ENCODE data around the gene IARS2. TPM values are rescaled to one million over a fixed set of nuclear protein-coding genes. Genes with fewer than 3 reads are reported as not detected.

Gene IARS2
- total and polyA plus RNA-seq, 5 experiments from 2014 or later, result 44.5 to 70.3 (median 51.7) TPM

DNA sequence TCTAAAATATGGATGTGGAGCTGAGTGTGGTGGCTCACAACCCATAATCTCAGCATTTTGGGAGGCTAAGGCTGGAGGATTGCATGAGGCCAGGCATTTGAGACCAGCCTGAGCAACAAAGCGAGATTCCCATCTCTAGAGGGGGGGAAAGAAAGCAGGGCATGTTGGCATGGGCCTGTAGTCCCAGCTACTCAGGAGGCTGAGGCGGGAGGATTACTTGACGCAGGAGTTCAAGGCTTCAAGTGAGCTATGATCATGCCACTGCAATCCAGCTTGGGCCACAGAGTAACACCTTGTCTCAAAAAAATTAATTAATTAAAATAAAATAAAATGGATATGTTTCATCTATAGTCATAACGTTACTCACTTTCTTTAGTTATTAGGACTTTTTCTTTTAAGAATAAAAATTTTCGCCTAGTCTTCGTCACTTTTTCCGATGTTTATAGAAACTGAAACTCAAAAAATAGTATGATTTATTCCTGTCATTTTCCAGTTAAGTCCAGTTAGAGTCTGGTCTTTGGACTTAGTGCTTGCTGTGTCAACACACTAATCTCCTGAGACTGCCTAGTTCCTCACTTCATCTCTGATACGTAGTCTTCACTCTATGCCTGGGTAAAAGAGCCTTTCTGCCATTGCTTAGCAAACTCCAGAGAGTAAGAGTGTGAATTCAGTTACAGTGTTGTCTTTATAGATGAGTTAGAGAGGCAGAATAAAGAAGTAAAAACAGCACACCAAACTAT lies 28.0 kb downstream of the IARS2 start:
- peak overlapping the region in 2 of 10 donors; percentile 13 to 42 for H3K27ac Mint-ChIP-seq
- H3K9me3 Mint-ChIP-seq, result no peaks in the 10 kb centered on the region
- no peak overlapping the region for H3K4me3 Mint-ChIP-seq
- H3K36me3 Mint-ChIP-seq, result peaks cover 0 to 54% (median 0%) of the 10 kb centered on the region in 3 donors
- ATAC-seq (no peak), DNase-seq (no peak)
- no peaks in the 10 kb centered on the region for H3K27me3 Mint-ChIP-seq
- H3K4me1 Mint-ChIP-seq, result peaks cover 0 to 5% (median 2%) of the 10 kb centered on the region in 4 donors
- POLR2A ChIA-PET, result no interaction called here

DNA sequence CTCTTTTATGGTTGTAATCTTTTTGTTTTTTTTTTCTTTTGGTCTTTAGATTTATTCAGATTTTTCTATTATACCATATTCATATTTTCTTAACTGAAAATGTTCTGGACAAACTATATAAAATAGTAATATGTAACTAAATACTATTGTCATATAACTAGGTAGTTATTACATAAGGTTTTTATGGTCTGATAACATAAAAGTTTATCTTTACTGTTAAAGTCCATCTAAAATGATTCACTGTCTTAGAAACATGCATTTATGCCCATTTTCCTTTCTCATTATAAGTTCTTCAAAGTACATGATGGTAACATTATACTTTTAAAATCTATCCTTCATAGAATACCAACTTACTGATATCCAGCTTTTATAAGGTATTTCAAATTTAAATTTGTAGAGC lies 29.1 kb downstream of the IARS2 start:
- Mint-ChIP-seq H3K36me3 (peaks cover 0 to 53% (median 2%) of the 10 kb centered on the region in 3 donors), H3K27ac (no peak overlapping the region), H3K27me3 (no peaks in the 10 kb centered on the region), H3K4me3 (no peak overlapping the region), H3K9me3 (no peaks in the 10 kb centered on the region), H3K4me1 (peaks cover 0 to 5% (median 2%) of the 10 kb centered on the region in 4 donors)
- DNase-seq (no peak), ATAC-seq (no peak)
- POLR2A ChIA-PET, result no interaction called here

DNA sequence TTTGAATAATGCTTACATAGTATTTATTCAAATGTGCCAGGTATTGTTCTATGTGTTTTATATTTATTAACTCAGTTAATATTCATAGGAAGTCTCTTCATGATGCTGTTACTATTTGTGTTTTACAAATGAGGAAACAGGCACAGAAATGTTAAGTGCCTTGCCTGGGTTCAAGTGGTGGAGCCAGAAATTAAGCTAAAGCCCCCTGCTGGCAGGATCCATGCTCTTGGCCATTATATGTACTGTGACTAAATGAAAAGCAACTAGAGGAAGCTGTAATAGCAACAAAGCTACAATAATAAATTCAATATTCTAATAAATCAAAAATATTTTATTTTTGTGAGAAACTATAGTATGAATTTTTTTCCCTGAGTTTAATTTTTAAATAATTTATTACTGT lies 30.0 kb downstream of the IARS2 start:
- peak in 1 of 10 donors; percentile 3 for DNase-seq
- ATAC-seq, result no peak

DNA sequence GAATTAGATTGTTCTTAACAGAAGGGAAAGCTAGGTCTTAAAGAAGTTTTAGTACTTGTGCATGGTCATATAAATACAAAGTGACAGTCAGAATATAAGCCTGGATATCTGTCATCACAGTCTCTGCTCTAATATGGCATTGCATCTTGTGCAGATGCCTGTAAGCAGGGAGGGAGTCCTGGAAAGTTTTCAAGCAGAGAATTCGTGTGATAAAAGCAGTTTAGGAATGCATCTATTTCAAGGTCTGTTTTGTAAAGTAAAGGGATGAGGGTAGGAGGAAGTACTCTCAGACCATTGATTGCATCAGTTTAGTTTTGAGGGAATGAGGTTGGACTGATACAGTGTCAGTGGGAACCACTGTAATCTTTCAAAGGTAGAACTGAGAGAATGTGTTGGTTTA lies 30.6 kb downstream of the IARS2 start:
- Mint-ChIP-seq H3K36me3 (peaks cover 3 to 59% (median 15%) of the 10 kb centered on the region in 3 donors), H3K4me1 (peaks cover 0 to 5% (median 3%) of the 10 kb centered on the region in 4 donors), H3K27me3 (no peaks in the 10 kb centered on the region), H3K27ac (peak overlapping the region in 5 of 10 donors; percentile 4 to 70 (median 46)), H3K4me3 (no peak overlapping the region), H3K9me3 (peaks cover 0 to 4% (median 0%) of the 10 kb centered on the region in 9 donors)
- ATAC-seq (no peak), DNase-seq (no peak)
- POLR2A ChIA-PET, result no interaction called here

More for the DNA sequence above, 30.0 kb downstream of the IARS2 start:
- peak overlapping the region in 2 of 10 donors; percentile 4 to 65 for H3K27ac Mint-ChIP-seq
- peaks cover 0 to 57% (median 10%) of the 10 kb centered on the region in 3 donors for H3K36me3 Mint-ChIP-seq
- no peak overlapping the region for H3K4me3 Mint-ChIP-seq
- peaks cover 0 to 5% (median 2%) of the 10 kb centered on the region in 4 donors for H3K4me1 Mint-ChIP-seq
- POLR2A ChIA-PET, result no interaction called here
- H3K27me3 Mint-ChIP-seq, result no peaks in the 10 kb centered on the region
- H3K9me3 Mint-ChIP-seq, result no peaks in the 10 kb centered on the region

DNA sequence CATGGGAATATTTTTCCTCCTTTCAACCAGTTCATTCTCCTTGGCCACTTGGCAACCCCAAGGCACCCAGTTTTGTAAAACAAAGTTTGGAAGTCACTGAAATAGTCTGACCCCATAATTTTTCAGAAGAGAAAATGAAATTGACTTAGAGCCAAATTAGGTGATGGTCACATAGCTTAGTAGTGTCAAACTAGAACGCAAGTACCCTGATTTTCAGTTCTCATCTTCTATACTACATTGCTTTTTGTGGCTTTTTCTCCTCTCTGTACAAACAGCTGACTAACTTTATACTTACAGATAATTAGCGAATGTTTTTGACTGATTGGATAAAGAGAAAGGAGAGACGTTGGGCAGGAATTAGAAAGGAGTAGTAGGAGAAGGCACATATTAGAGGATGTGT lies 33.1 kb downstream of the IARS2 start:
- H3K36me3 Mint-ChIP-seq, result peaks cover 13 to 65% (median 23%) of the 10 kb centered on the region in 3 donors
- H3K27ac Mint-ChIP-seq, result peak overlapping the region in 3 of 10 donors; percentile 9 to 19 (median 11)
- DNase-seq, result no peak
- no peak for ATAC-seq
- H3K27me3 Mint-ChIP-seq, result no peaks in the 10 kb centered on the region
- H3K4me3 Mint-ChIP-seq, result no peak overlapping the region
- peaks cover 0 to 4% (median 0%) of the 10 kb centered on the region in 9 donors for H3K9me3 Mint-ChIP-seq
- peaks cover 0 to 10% (median 3%) of the 10 kb centered on the region in 4 donors for H3K4me1 Mint-ChIP-seq
- POLR2A ChIA-PET, result no interaction called here

DNA sequence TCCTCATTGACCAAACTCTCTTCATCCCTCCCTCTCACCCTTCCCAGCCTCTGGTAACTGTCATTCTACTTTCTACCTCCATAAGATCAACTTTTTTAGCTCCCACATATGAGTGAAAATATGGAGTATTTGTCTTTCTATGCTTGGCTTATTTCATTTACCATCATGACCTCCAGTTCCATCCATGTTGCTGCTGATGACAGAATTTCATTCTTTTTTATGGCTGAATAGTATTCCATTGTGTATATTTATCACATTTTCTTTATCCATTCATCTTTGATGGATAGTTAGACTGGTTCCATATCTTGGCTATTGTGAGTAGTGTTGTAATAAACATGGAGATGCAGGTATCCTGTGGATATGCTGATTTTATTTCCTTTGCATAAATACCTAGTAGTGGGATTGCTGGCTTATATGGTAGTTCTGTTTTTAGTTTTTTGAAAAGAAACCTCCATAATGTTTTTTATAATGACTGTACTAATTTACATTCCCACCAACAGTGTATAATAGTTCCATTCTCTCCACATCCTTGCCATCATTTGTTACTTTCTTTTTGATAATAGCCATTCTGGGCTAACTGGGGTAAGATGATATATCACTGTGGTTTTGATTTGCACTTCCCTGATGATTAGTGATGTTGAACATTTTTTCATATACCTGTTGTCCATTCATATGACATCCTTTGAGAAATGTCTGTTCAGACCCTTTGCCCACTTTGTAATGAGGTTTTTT lies 35.7 kb downstream of the IARS2 start:
- no peak for DNase-seq
- Mint-ChIP-seq H3K9me3 (peaks cover 0 to 4% (median 0%) of the 10 kb centered on the region in 9 donors), H3K4me3 (no peak overlapping the region), H3K27ac (peak overlapping the region in 2 of 10 donors; percentile 5 to 45), H3K27me3 (no peaks in the 10 kb centered on the region), H3K4me1 (peaks cover 0 to 9% (median under 1%) of the 10 kb centered on the region in 4 donors), H3K36me3 (peaks cover 13 to 80% (median 23%) of the 10 kb centered on the region in 3 donors)
- POLR2A ChIA-PET, result no interaction called here
- no peak for ATAC-seq

DNA sequence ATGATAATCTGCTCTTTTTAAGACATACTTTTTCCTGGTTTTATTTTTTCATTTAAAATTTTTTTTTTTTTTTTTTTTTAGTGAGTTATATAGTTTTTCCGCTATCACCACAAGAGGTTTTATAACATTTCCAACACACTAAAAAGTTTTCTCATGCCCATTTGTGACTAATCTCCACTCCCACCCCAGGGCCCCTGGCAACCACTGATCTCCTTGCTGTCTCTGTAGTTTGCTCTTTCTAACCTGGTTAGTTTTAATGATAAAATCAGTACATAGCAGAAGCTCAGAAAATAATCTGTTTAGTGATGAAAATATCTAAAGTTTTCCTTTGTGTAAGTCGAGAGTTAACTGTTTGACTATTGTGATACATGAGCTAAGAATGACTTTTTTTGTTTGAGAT lies 41.8 kb downstream of the IARS2 start:
- POLR2A ChIA-PET, result interaction anchor here (0.7 kb wide), 1 partner anchor 17 kb away, joined by 3 read pairs; no protein-coding TSS in a partner anchor
- Mint-ChIP-seq H3K27me3 (no peaks in the 10 kb centered on the region), H3K9me3 (no peaks in the 10 kb centered on the region), H3K27ac (peak overlapping the region in 4 of 10 donors; percentile 37 to 70 (median 46)), H3K4me1 (peaks cover 0 to 12% (median 8%) of the 10 kb centered on the region in 4 donors), H3K36me3 (peaks cover 0 to 84% (median 19%) of the 10 kb centered on the region in 3 donors), H3K4me3 (no peak overlapping the region)
- DNase-seq (no peak), ATAC-seq (no peak)

DNA sequence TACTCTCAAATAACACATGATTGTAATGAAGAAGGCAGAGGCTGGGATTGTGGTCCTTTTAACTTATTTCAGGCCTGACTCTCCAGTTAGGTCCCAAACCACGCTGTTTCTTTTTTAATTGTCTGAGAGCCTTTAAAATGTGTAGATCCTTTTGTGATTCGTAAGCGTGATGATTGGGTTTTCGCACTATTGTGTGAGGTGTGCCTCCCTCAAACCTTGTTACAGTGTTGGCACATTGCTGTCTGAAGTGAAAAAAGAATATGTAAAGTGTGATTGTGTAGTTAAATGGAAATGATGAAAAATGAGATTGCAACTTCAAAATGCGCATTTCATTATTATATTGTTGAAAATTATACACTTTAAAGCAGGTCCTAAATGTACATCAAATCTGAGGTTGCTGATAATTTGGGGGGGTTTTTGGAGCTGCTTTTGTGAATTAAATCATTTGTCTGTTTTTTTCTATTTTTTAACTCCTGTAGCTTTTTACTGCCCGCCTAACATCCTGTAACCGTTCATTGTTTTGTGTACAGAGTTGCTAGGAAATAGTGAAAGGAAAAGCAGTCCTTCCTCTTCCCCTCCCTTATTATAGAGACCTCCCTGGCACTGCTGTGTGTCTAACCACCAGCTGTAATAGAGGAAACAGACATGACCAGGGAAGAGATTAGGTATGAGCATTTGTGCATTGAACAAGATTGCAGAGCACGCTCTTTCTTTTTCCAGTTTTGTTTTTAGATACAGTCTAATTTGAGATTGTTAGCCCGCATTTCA lies 43.3 kb downstream of the IARS2 start:
- Mint-ChIP-seq H3K4me3 (no peak overlapping the region), H3K4me1 (peaks cover 0 to 12% (median 8%) of the 10 kb centered on the region in 4 donors), H3K36me3 (peaks cover 11 to 91% (median 24%) of the 10 kb centered on the region in 3 donors), H3K9me3 (no peaks in the 10 kb centered on the region), H3K27ac (peak overlapping the region in 9 of 10 donors; percentile 26 to 91 (median 65)), H3K27me3 (no peaks in the 10 kb centered on the region)
- ATAC-seq (peak; percentile 46 to 88), DNase-seq (peak in 2 of 10 donors; percentile 13 to 31)
- POLR2A ChIA-PET, result interaction anchor here (1.0 kb wide), 1 partner anchor 11 kb away, joined by 3 read pairs; no protein-coding TSS in a partner anchor

DNA sequence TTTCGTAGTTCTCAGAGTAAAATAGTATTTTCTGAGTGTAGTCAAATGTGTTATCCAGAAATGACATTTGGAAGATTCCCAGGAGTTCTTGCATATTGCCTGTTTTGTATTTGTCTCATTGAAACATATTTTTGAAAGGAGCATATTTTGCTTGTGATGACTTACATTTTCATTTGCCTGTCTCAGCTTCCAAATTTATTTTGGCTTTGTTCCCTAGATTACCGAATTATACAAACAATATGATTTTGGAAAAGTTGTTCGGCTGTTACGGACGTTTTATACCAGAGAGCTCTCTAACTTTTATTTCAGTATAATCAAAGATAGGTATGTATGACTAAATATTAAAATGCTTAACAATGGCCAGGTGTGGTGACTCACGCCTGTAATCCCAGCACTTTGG lies 46.0 kb downstream of the IARS2 start:
- Mint-ChIP-seq H3K36me3 (peaks cover 11 to 83% (median 31%) of the 10 kb centered on the region in 3 donors), H3K4me1 (peaks cover 0 to 12% (median 7%) of the 10 kb centered on the region in 4 donors), H3K4me3 (no peak overlapping the region), H3K9me3 (no peaks in the 10 kb centered on the region), H3K27ac (no peak overlapping the region), H3K27me3 (no peaks in the 10 kb centered on the region)
- POLR2A ChIA-PET, result no interaction called here
- DNase-seq (no peak), ATAC-seq (no peak)

DNA sequence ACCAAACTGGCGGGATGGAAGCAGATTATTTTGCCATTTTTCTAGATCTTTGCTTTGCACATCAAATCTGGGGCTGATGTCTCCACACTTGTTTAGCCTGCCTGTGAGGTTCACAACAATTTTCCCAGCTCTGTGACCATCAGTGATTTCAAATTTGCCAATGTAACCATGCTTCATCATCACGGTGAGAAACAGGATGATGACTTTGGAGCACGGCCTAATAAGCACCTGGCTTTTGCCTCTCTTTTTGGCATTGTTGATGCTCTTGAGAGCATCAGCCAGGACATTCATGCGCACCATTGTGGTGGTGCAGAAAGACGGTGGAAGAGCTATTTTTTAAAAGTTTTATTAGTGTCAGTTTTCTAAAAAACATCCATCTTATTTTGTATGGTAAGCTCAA lies 50.1 kb downstream of the IARS2 start:
- POLR2A ChIA-PET, result no interaction called here
- no peak overlapping the region for H3K4me3 Mint-ChIP-seq
- H3K27me3 Mint-ChIP-seq, result no peaks in the 10 kb centered on the region
- DNase-seq (no peak), ATAC-seq (no peak)
- H3K9me3 Mint-ChIP-seq, result no peaks in the 10 kb centered on the region
- H3K36me3 Mint-ChIP-seq, result peaks cover 16 to 79% (median 34%) of the 10 kb centered on the region in 3 donors
- no peaks in the 10 kb centered on the region for H3K4me1 Mint-ChIP-seq
- peak overlapping the region in 6 of 10 donors; percentile 19 to 89 (median 56) for H3K27ac Mint-ChIP-seq

DNA sequence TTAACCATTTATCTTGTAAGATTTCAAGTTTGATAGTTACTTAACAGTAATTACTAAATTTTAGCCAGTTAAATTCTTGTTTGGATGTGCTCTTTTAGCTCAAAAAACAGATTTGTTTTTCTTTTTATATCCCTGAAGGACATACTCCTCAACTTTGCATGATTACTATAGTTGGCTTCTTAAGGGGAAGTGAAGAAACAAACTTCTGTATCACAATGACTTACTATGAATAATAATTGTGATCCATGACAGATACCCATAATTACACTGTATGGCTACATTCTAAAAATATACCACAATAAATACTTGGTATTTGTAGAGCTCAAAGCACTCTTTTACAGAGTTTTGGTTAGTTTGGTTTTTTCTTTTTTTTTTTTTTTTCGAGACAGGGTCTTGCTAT lies 55.8 kb downstream of the IARS2 start:
- POLR2A ChIA-PET, result interaction anchor here (0.6 kb wide), 1 partner anchor 82 kb away, joined by 4 read pairs; no protein-coding TSS in a partner anchor
- H3K27ac Mint-ChIP-seq, result peak overlapping the region in 4 of 10 donors; percentile 16 to 43 (median 22)

DNA sequence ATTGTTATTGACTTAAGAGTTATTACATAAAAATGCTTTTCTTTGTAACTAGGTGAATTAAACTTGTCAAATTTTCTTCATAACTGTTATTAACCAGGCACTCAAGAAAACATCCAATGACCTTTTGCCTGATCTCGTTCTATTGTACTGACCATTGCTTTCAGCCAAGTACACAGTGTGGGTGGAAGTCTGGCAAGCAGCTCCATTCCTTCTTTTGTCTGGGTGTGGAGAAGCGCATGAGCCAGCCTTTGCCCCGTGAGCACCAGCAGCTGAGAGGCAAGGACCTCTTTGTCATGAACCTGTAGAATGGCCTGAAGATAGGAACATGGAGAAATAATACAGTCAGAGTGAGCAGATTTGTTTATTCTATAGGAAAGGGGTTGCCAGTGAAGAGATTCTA lies 57.5 kb downstream of the IARS2 start:
- Mint-ChIP-seq H3K27me3 (no peaks in the 10 kb centered on the region), H3K27ac (peak overlapping the region in 6 of 10 donors; percentile 5 to 63 (median 27)), H3K36me3 (peaks cover 1 to 71% (median 10%) of the 10 kb centered on the region in 3 donors), H3K4me1 (peaks cover 0 to 3% (median under 1%) of the 10 kb centered on the region in 4 donors), H3K9me3 (no peaks in the 10 kb centered on the region), H3K4me3 (no peak overlapping the region)
- no peak for DNase-seq
- ATAC-seq, result no peak
- POLR2A ChIA-PET, result no interaction called here

More for the DNA sequence above, 55.8 kb downstream of the IARS2 start:
- H3K36me3 Mint-ChIP-seq, result peaks cover 5 to 69% (median 22%) of the 10 kb centered on the region in 3 donors
- no peaks in the 10 kb centered on the region for H3K27me3 Mint-ChIP-seq
- no peak for DNase-seq
- no peak overlapping the region for H3K4me3 Mint-ChIP-seq
- H3K9me3 Mint-ChIP-seq, result no peaks in the 10 kb centered on the region
- no peaks in the 10 kb centered on the region for H3K4me1 Mint-ChIP-seq
- ATAC-seq, result no peak

Data from naive thymus-derived CD8-positive, alpha-beta T cell (primary cell).